SW 1271 (cell line): ENCODE data around the gene KSR1.
"Not testable (repeated sequence)": the region's sequence is repeated elsewhere in the genome, so short reads cannot be mapped to it uniquely, and the experiment has no call there.

Experiments
- DNase-seq, 2 experiments: peaks; one replicate each; lab custom pipeline; 2025; lab: John Stamatoyannopoulos, UW

KSR1 gene

GRCh38 chr17:27494192-27495091 is 38.2 kb downstream of the KSR1 start:
- no peak for DNase-seq

GRCh38 chr17:27495460-27495859 is 39.2 kb downstream of the KSR1 start:
- no peak for DNase-seq

- DNase-seq: no peak
Measured at GRCh38 chr17:27496005-27496404, 39.8 kb downstream of the KSR1 start.

- DNase-seq: no peak
Measured at GRCh38 chr17:27496437-27496943, 40.2 kb downstream of the KSR1 start.

- no peak for DNase-seq
Measured at GRCh38 chr17:27496971-27497370, 40.7 kb downstream of the KSR1 start.

- no peak for DNase-seq
Measured at GRCh38 chr17:27497696-27498095, 41.4 kb downstream of the KSR1 start.

- no peak for DNase-seq
Measured at GRCh38 chr17:27498615-27499309, 42.5 kb downstream of the KSR1 start.

GRCh38 chr17:27499451-27500265 is 43.4 kb downstream of the KSR1 start:
- no peak for DNase-seq

- not testable (repeated sequence) for DNase-seq
Measured at GRCh38 chr17:27501338-27501737, 45.1 kb downstream of the KSR1 start.

- no peak for DNase-seq
Measured at GRCh38 chr17:27502526-27503324, 46.5 kb downstream of the KSR1 start.

- DNase-seq: no peak
Measured at GRCh38 chr17:27503611-27504010, 47.4 kb downstream of the KSR1 start.

GRCh38 chr17:27504188-27504995 is 48.1 kb downstream of the KSR1 start:
- no peak for DNase-seq

- DNase-seq: no peak
Measured at GRCh38 chr17:27506348-27507218, 50.3 kb downstream of the KSR1 start.

GRCh38 chr17:27511168-27511883 is 55.1 kb downstream of the KSR1 start:
- DNase-seq: no peak

GRCh38 chr17:27512031-27512430 is 55.8 kb downstream of the KSR1 start:
- DNase-seq: no peak

GRCh38 chr17:27512511-27513346 is 56.5 kb downstream of the KSR1 start:
- no peak for DNase-seq

- DNase-seq: no peak
Measured at GRCh38 chr17:27513849-27514248, 57.6 kb downstream of the KSR1 start.
